SK-N-SH (cell line): ENCODE results near the gene HDGF. TPM values are rescaled to one million over a fixed set of nuclear protein-coding genes. Genes with fewer than 3 reads are reported as not detected.

Source experiments
- CTCF ChIA-PET: fragments of 300-600, 350-600 bp; formaldehyde crosslinking; extraction: SDS; loops from one replicate; lab custom pipeline; 2021; lab: Yijun Ruan, JAX
- POLR2A ChIA-PET: fragments of 350-600 bp; sonication (Branson Sonifier 250); formaldehyde crosslinking; extraction: SDS; loops from one replicate; lab custom pipeline; 2020; ENCODE audit warnings: antibody characterized with exemption, inconsistent platforms; lab: Yijun Ruan, JAX
- DNase-seq: peaks from one replicate; pipeline ENCODE4 v3.0.0; 2012
- H2AFZ ChIP-seq: fragments of 200-600 bp; sonication (generic); 2 replicates; pipeline ENCODE4 v1.8.1; 2016; ENCODE audit warnings: antibody characterized with exemption, mild to moderate bottlenecking, low read depth
- H3F3A ChIP-seq: fragments of 200-600 bp; sonication (generic); replicated peaks from 2 replicates; pipeline ENCODE3; 2016; ENCODE audit warnings: antibody characterized with exemption, mild to moderate bottlenecking; ENCODE audit not compliant: insufficient read depth
- H3K27ac ChIP-seq, 2 experiments: fragments of 200-500 bp in 1 of 2; fragments of 200-600 bp in 1 of 2; sonication (Bioruptor generic) in 1 of 2; sonication (generic), shearing (Covaris generic) in 1 of 2; 2 replicates each; pipeline versions ENCODE4 v1.5.1 to v1.6.1; 2014 to 2016; ENCODE audit warnings: low read depth in 2 of 2, inconsistent platforms in 1 of 2, low read length in 1 of 2, mild to moderate bottlenecking in 1 of 2, mixed read lengths in 1 of 2
- H3K27me3 ChIP-seq: fragments of 200-600 bp; sonication (generic), shearing (Covaris generic); 2 replicates; pipeline ENCODE4 v1.6.1; 2016; ENCODE audit warnings: mixed run types; ENCODE audit not compliant: insufficient read depth
- H3K36me3 ChIP-seq, 2 experiments: fragments of 200-500 bp in 1 of 2; fragments of 200-600 bp in 1 of 2; sonication (Bioruptor generic) in 1 of 2; sonication (generic) in 1 of 2; replicated peaks in 1 of 2; 2 replicates each; pipeline versions ENCODE3 to v1.5.1; 2014 to 2016; ENCODE audit warnings: low read length in 1 of 2, mild to moderate bottlenecking in 1 of 2; ENCODE audit not compliant: insufficient read depth in 2 of 2, control insufficient read depth in 1 of 2
- H3K4me1 ChIP-seq, 2 experiments: fragments of 200-500 bp in 1 of 2; fragments of 200-600 bp in 1 of 2; sonication (Bioruptor generic) in 1 of 2; sonication (generic), shearing (Covaris generic) in 1 of 2; 2 replicates each; pipeline versions ENCODE4 v1.5.1 to v1.6.1; 2014 to 2016; ENCODE audit warnings: low read depth in 1 of 2, low read length in 1 of 2, mixed run types in 1 of 2; ENCODE audit not compliant: insufficient read depth in 2 of 2, control insufficient read depth in 1 of 2
- H3K4me2 ChIP-seq: fragments of 200-600 bp; sonication (generic), shearing (Covaris generic); 2 replicates; pipeline ENCODE4 v1.6.1; 2017; ENCODE audit warnings: mixed run types
- H3K4me3 ChIP-seq, 2 experiments: fragments of 200-500 bp in 1 of 2; fragments of 200-600 bp in 1 of 2; sonication (Bioruptor generic) in 1 of 2; sonication (generic), shearing (Covaris generic) in 1 of 2; 2 replicates each; pipeline versions ENCODE4 v1.5.1 to v1.8.1; 2014 to 2016; ENCODE audit warnings: low read depth in 2 of 2, inconsistent platforms in 1 of 2, low read length in 1 of 2, mild to moderate bottlenecking in 1 of 2, mixed read lengths in 1 of 2, moderate library complexity in 1 of 2
- H3K79me2 ChIP-seq: fragments of 200-600 bp; sonication (generic); 2 replicates; pipeline ENCODE4 v1.8.1; 2017; ENCODE audit warnings: mild to moderate bottlenecking; ENCODE audit not compliant: insufficient read depth
- H3K9ac ChIP-seq: fragments of 200-600 bp; sonication (generic); 2 replicates; pipeline ENCODE4 v1.6.1; 2017; ENCODE audit warnings: mixed run types
- H3K9me2 ChIP-seq: fragments of 200-600 bp; sonication (generic); 2 replicates; pipeline ENCODE4 v1.6.1; 2017; ENCODE audit warnings: mixed run types
- H3K9me3 ChIP-seq: fragments of 200-600 bp; sonication (generic); 2 replicates; pipeline ENCODE4 v1.6.1; 2017; ENCODE audit warnings: mixed run types, mild to moderate bottlenecking, moderate library complexity
- H4K20me1 ChIP-seq: fragments of 200-600 bp; sonication (generic); 2 replicates; pipeline ENCODE4 v1.6.1; 2017; ENCODE audit warnings: mild to moderate bottlenecking, mixed run types; ENCODE audit not compliant: insufficient read depth
- EZH2phosphoT487 ChIP-seq: fragments of 200-600 bp; sonication (generic); IDR thresholded peaks from 2 replicates; pipeline ENCODE4 v1.6.1; 2017; ENCODE audit warnings: low read depth, mixed run types, mild to moderate bottlenecking, antibody characterized with exemption, moderate library complexity, borderline replicate concordance
- FOXJ3 ChIP-seq: sonication (generic); formaldehyde crosslinking; IDR thresholded peaks from 2 replicates; pipeline ENCODE4 v1.5.1; 2020; ENCODE audit warnings: mild to moderate bottlenecking, missing genetic modification reagents
- FOXM1 ChIP-seq: IDR thresholded peaks from 2 replicates; pipeline ENCODE4 v1.4.0; 2012; ENCODE audit warnings: low read depth, mild to moderate bottlenecking
- MEF2A ChIP-seq: IDR thresholded peaks from 2 replicates; pipeline ENCODE4 v1.4.0; 2012; ENCODE audit warnings: low read depth, borderline replicate concordance
- MXI1 ChIP-seq: IDR thresholded peaks from 2 replicates; pipeline ENCODE4 v1.6.1; 2012; ENCODE audit warnings: mild to moderate bottlenecking, low read depth, low read length, improper control_type of control experiment
- NFIC ChIP-seq: IDR thresholded peaks from 2 replicates; pipeline ENCODE4 v1.4.0; 2012; ENCODE audit warnings: borderline replicate concordance
- RFX5 ChIP-seq: IDR thresholded peaks from 2 replicates; pipeline ENCODE4 v1.6.1; 2012; ENCODE audit warnings: mild to moderate bottlenecking, improper control_type of control experiment, low read length
- TCF12 ChIP-seq: IDR thresholded peaks from 2 replicates; pipeline ENCODE4 v1.4.0; 2012
- TEAD4 ChIP-seq: IDR thresholded peaks from 2 replicates; pipeline ENCODE4 v1.4.0; 2012; ENCODE audit warnings: mild to moderate bottlenecking, borderline replicate concordance; ENCODE audit not compliant: insufficient read depth
- YY1 ChIP-seq: IDR thresholded peaks from 2 replicates; pipeline ENCODE4 v1.4.0; 2012; ENCODE audit warnings: low read depth, mild to moderate bottlenecking
- WGBS: methylation state at CpG from one replicate; pipeline ENCODE4 v1.1.6; 2017; ENCODE audit warnings: low lambda C conversion rate; 5-methylcytosine and 5-hydroxymethylcytosine counted together
- polyA plus RNA-seq, 3 experiments: library from polyadenylated mRNA; depleted of rRNA; stranded (reverse); fragments of >200 nt; gene quantifications; 2 replicates each; pipeline ENCODE4 v1.2.3, GENCODE V29; 2012
- TF ChIP-seq, protein P1 (sequence below): IDR thresholded peaks from 2 replicates; pipeline ENCODE4 v1.4.0; 2012; ENCODE audit warnings: low read depth
- TF ChIP-seq, protein P2 (sequence below): IDR thresholded peaks from 2 replicates; pipeline ENCODE4 v1.4.0; 2012; ENCODE audit warnings: low read depth, borderline replicate concordance
- TF ChIP-seq, protein P3 (sequence below): IDR thresholded peaks from 2 replicates; pipeline ENCODE4 v1.4.0; 2012; ENCODE audit warnings: low read depth, borderline replicate concordance
- TF ChIP-seq, protein P4 (sequence below): IDR thresholded peaks from 2 replicates; pipeline ENCODE4 v1.6.1; 2012; ENCODE audit warnings: mild to moderate bottlenecking, low read depth, low read length, moderate library complexity
- TF ChIP-seq, protein P5 (sequence below): IDR thresholded peaks from 2 replicates; pipeline ENCODE4; 2012
- TF ChIP-seq, protein P6 (sequence below): fragments of 200-600 bp; sonication (generic); IDR thresholded peaks from 2 replicates; pipeline ENCODE4 v1.6.1; 2017; ENCODE audit warnings: antibody characterized with exemption, mild to moderate bottlenecking, moderate library complexity

HDGF gene
- polyA plus RNA-seq, 1 of the 3 experiments (the other 2 are of a cell fraction): 152 TPM

DNA sequence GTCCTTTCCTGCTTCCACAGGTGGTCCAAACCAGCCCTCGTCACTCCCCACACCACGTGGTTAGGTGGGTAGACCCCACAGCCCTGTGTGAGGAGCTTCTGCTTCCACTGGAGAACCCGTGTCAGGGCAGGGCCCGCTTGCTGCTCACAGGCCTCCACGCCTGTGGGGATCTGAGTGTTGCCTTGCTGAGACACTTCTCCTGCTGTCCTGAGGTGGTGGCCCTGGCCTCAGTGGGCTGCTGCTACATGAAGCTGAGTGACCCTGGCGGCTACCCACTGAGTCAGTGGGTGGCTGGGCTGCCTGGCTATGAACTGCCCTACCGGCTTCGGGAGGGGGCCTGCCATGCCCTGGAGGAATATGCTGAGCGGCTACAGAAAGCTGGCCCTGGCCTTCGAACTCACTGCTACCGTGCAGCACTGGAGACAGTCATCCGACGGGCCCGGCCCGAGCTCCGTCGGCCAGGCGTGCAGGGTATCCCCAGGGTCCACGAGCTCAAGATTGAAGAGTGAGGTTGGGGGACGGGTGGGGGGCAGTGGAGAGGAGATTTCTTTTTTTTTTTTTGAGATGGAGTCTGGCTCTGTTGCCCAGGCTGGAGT is 17.4 kb downstream of the HDGF start:
- H3K79me2 ChIP-seq: peaks cover 23% of the 10 kb centered on the region
- no peak overlapping the region for H3K9ac ChIP-seq
- POLR2A ChIA-PET: interaction anchor here (3.4 kb wide), 1 partner anchor 45 kb away, joined by 7 read pairs; no protein-coding TSS in a partner anchor
- peaks cover 0 to 19% of the 10 kb centered on the region in 2 experiments; a peak in 3 of 4 replicates for H3K4me1 ChIP-seq
- H3K27ac ChIP-seq: no peak overlapping the region; a peak in 1 of 4 replicates
- H3K4me3 ChIP-seq: no peak overlapping the region
- H3K9me3 ChIP-seq: no peaks in the 10 kb centered on the region
- DNase-seq: no peak
- H2AFZ ChIP-seq: no peak overlapping the region
- H3K27me3 ChIP-seq: no peaks in the 10 kb centered on the region
- H3F3A ChIP-seq: no peaks in the 10 kb centered on the region
- H3K36me3 ChIP-seq: peaks cover 13 to 49% of the 10 kb centered on the region in 2 experiments
- TF ChIP-seq FOXJ3 (CRISPR knock-in tag): no peak
- TF ChIP-seq TCF12: no peak
- TF ChIP-seq MXI1: no peak
- TF ChIP-seq EZH2phosphoT487: no peak
- TF ChIP-seq FOXM1: no peak
- TF ChIP-seq, protein P1, sequence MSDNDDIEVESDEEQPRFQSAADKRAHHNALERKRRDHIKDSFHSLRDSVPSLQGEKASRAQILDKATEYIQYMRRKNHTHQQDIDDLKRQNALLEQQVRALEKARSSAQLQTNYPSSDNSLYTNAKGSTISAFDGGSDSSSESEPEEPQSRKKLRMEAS: no peak
- TF ChIP-seq NFIC: no peak
- TF ChIP-seq MEF2A: no peak
- TF ChIP-seq YY1: no peak
- TF ChIP-seq, protein P2, sequence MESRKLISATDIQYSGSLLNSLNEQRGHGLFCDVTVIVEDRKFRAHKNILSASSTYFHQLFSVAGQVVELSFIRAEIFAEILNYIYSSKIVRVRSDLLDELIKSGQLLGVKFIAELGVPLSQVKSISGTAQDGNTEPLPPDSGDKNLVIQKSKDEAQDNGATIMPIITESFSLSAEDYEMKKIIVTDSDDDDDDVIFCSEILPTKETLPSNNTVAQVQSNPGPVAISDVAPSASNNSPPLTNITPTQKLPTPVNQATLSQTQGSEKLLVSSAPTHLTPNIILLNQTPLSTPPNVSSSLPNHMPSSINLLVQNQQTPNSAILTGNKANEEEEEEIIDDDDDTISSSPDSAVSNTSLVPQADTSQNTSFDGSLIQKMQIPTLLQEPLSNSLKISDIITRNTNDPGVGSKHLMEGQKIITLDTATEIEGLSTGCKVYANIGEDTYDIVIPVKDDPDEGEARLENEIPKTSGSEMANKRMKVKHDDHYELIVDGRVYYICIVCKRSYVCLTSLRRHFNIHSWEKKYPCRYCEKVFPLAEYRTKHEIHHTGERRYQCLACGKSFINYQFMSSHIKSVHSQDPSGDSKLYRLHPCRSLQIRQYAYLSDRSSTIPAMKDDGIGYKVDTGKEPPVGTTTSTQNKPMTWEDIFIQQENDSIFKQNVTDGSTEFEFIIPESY: no peak
- TF ChIP-seq, protein P3, sequence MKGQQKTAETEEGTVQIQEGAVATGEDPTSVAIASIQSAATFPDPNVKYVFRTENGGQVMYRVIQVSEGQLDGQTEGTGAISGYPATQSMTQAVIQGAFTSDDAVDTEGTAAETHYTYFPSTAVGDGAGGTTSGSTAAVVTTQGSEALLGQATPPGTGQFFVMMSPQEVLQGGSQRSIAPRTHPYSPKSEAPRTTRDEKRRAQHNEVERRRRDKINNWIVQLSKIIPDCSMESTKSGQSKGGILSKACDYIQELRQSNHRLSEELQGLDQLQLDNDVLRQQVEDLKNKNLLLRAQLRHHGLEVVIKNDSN: no peak
- TF ChIP-seq, protein P4, sequence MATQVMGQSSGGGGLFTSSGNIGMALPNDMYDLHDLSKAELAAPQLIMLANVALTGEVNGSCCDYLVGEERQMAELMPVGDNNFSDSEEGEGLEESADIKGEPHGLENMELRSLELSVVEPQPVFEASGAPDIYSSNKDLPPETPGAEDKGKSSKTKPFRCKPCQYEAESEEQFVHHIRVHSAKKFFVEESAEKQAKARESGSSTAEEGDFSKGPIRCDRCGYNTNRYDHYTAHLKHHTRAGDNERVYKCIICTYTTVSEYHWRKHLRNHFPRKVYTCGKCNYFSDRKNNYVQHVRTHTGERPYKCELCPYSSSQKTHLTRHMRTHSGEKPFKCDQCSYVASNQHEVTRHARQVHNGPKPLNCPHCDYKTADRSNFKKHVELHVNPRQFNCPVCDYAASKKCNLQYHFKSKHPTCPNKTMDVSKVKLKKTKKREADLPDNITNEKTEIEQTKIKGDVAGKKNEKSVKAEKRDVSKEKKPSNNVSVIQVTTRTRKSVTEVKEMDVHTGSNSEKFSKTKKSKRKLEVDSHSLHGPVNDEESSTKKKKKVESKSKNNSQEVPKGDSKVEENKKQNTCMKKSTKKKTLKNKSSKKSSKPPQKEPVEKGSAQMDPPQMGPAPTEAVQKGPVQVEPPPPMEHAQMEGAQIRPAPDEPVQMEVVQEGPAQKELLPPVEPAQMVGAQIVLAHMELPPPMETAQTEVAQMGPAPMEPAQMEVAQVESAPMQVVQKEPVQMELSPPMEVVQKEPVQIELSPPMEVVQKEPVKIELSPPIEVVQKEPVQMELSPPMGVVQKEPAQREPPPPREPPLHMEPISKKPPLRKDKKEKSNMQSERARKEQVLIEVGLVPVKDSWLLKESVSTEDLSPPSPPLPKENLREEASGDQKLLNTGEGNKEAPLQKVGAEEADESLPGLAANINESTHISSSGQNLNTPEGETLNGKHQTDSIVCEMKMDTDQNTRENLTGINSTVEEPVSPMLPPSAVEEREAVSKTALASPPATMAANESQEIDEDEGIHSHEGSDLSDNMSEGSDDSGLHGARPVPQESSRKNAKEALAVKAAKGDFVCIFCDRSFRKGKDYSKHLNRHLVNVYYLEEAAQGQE: no peak
- TF ChIP-seq, protein P5, sequence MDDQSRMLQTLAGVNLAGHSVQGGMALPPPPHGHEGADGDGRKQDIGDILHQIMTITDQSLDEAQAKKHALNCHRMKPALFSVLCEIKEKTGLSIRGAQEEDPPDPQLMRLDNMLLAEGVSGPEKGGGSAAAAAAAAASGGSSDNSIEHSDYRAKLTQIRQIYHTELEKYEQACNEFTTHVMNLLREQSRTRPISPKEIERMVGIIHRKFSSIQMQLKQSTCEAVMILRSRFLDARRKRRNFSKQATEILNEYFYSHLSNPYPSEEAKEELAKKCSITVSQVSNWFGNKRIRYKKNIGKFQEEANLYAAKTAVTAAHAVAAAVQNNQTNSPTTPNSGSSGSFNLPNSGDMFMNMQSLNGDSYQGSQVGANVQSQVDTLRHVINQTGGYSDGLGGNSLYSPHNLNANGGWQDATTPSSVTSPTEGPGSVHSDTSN: no peak
- TF ChIP-seq, protein P6, sequence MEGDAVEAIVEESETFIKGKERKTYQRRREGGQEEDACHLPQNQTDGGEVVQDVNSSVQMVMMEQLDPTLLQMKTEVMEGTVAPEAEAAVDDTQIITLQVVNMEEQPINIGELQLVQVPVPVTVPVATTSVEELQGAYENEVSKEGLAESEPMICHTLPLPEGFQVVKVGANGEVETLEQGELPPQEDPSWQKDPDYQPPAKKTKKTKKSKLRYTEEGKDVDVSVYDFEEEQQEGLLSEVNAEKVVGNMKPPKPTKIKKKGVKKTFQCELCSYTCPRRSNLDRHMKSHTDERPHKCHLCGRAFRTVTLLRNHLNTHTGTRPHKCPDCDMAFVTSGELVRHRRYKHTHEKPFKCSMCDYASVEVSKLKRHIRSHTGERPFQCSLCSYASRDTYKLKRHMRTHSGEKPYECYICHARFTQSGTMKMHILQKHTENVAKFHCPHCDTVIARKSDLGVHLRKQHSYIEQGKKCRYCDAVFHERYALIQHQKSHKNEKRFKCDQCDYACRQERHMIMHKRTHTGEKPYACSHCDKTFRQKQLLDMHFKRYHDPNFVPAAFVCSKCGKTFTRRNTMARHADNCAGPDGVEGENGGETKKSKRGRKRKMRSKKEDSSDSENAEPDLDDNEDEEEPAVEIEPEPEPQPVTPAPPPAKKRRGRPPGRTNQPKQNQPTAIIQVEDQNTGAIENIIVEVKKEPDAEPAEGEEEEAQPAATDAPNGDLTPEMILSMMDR: no peak
- no peak for TF ChIP-seq RFX5
- TF ChIP-seq TEAD4: no peak
- 96% methylated on average over 13 of the region's 20 CpGs for WGBS
- H3K4me2 ChIP-seq: no peak overlapping the region
- H3K9me2 ChIP-seq: no peaks in the 10 kb centered on the region
- CTCF ChIA-PET: interaction anchor here (1.0 to 38.0 kb wide), 2 partner anchors 8 to 39 kb away, joined by 6 to 2702 read pairs; partner anchors contain the start of genes CRABP2 and NES
- H4K20me1 ChIP-seq: no peaks in the 10 kb centered on the region
